GM23338 (cell line): ENCODE measurements around the gene DNAJC15. TPM values are rescaled to one million over a fixed set of nuclear protein-coding genes. Genes with fewer than 3 reads are reported as not detected.
"Not testable (repeated sequence)": the region's sequence is repeated elsewhere in the genome, so short reads cannot be mapped to it uniquely, and the experiment has no call there.

Source experiments
- ATAC-seq: fragments of 200-7000 bp; cut with Tn5 transposase; 3 replicates; pipeline ENCODE4 v1.9.1; 2020
- DNase-seq: peaks from one replicate; pipeline ENCODE4 v3.0.0-alpha.2; 2015; ENCODE audit warnings: low spot score
- H2AFZ ChIP-seq: fragments of 200-600 bp; sonication (generic); 2 replicates; pipeline ENCODE4 v1.8.0; 2016; ENCODE audit warnings: antibody characterized with exemption, mild to moderate bottlenecking, moderate library complexity
- H3F3A ChIP-seq: fragments of 200-600 bp; sonication (generic); replicated peaks from 2 replicates; pipeline ENCODE4 v1.8.0; 2017; ENCODE audit warnings: antibody characterized with exemption, mixed run types, low read depth
- H3K27ac ChIP-seq: fragments of 200-600 bp; sonication (generic); 2 replicates; pipeline ENCODE4 v1.6.1; 2016; ENCODE audit warnings: low read depth
- H3K27me3 ChIP-seq: fragments of 200-600 bp; sonication (generic); 2 replicates; pipeline ENCODE4 v1.8.0; 2016; ENCODE audit warnings: mild to moderate bottlenecking, mixed run types, moderate library complexity; ENCODE audit not compliant: insufficient read depth
- H3K36me3 ChIP-seq: fragments of 200-600 bp; sonication (generic); 2 replicates; pipeline ENCODE4 v1.8.0; 2016; ENCODE audit warnings: mild to moderate bottlenecking; ENCODE audit not compliant: insufficient read depth
- H3K4me1 ChIP-seq: fragments of 200-600 bp; sonication (generic); 2 replicates; pipeline ENCODE4 v1.8.0; 2016; ENCODE audit warnings: mild to moderate bottlenecking, moderate library complexity; ENCODE audit not compliant: insufficient read depth
- H3K4me2 ChIP-seq: fragments of 200-600 bp; sonication (generic); 2 replicates; pipeline ENCODE4 v1.7.1; 2017; ENCODE audit warnings: mixed run types
- H3K4me3 ChIP-seq: fragments of 200-600 bp; sonication (generic); 2 replicates; pipeline ENCODE4 v1.6.1; 2016; ENCODE audit warnings: mixed run types
- H3K79me2 ChIP-seq: fragments of 200-600 bp; sonication (generic); replicated peaks from 2 replicates; pipeline ENCODE4 v1.8.0; 2017; ENCODE audit warnings: mild to moderate bottlenecking; ENCODE audit not compliant: insufficient read depth
- H3K9me2 ChIP-seq: fragments of 200-600 bp; sonication (generic); 2 replicates; pipeline ENCODE4 v1.8.0; 2017; ENCODE audit not compliant: insufficient read depth
- H4K20me1 ChIP-seq: fragments of 200-600 bp; sonication (generic); replicated peaks from 2 replicates; pipeline ENCODE4 v1.8.0; 2017; ENCODE audit warnings: mild to moderate bottlenecking; ENCODE audit not compliant: insufficient read depth
- H3K27ac Mint-ChIP-seq: 2 replicates; pipeline ENCODE4 v1.8.0; 2020; ENCODE audit warnings: inconsistent platforms, mild to moderate bottlenecking, moderate library complexity, mixed read lengths
- H3K27me3 Mint-ChIP-seq: 3 replicates; pipeline ENCODE4 v1.8.0; 2022; ENCODE audit warnings: low read depth, mild to moderate bottlenecking, moderate library complexity, mixed read lengths, inconsistent platforms; ENCODE audit not compliant: insufficient read depth, poor library complexity
- H3K36me3 Mint-ChIP-seq: 3 replicates; pipeline ENCODE4 v1.8.0; 2021; ENCODE audit warnings: low read depth, mild to moderate bottlenecking, inconsistent platforms, moderate library complexity, mixed read lengths
- H3K4me1 Mint-ChIP-seq: 3 replicates; pipeline ENCODE4 v1.8.0; 2020; ENCODE audit warnings: mild to moderate bottlenecking, inconsistent platforms, mixed read lengths
- H3K4me3 Mint-ChIP-seq: 3 replicates; pipeline ENCODE4 v1.8.0; 2021; ENCODE audit warnings: moderate library complexity, mild to moderate bottlenecking, inconsistent platforms, mixed read lengths
- H3K9me3 Mint-ChIP-seq: 3 replicates; pipeline ENCODE4 v1.8.0; 2020; ENCODE audit warnings: moderate library complexity, mild to moderate bottlenecking, inconsistent platforms, mixed read lengths
- CREB1 ChIP-seq: fragments of 250-450 bp; sonication (Bioruptor Pico); IDR thresholded peaks from 2 replicates; pipeline ENCODE4 v1.5.0; 2020; ENCODE audit warnings: low read depth, mild to moderate bottlenecking, moderate library complexity
- EZH2 ChIP-seq: fragments of 200-600 bp; sonication (generic); IDR thresholded peaks from one replicate; pipeline ENCODE4 v1.8.0; 2017; ENCODE audit warnings: antibody characterized with exemption, mild to moderate bottlenecking, low read depth; ENCODE audit not compliant: unreplicated experiment
- EZH2phosphoT487 ChIP-seq: fragments of 200-600 bp; sonication (generic); IDR thresholded peaks from one replicate; pipeline ENCODE4 v1.8.1; 2018; ENCODE audit warnings: antibody characterized with exemption; ENCODE audit not compliant: unreplicated experiment
- JUNB ChIP-seq: IDR thresholded peaks from one replicate; pipeline ENCODE4 v1.6.1; 2016; ENCODE audit warnings: antibody characterized with exemption; ENCODE audit not compliant: unreplicated experiment
- NANOG ChIP-seq: IDR thresholded peaks from 2 replicates; pipeline ENCODE4 v1.6.1; 2016; ENCODE audit warnings: antibody characterized with exemption, borderline replicate concordance
- POLR2AphosphoS5 ChIP-seq: IDR thresholded peaks from 2 replicates; pipeline ENCODE4 v1.6.1; 2016; ENCODE audit warnings: antibody characterized with exemption, low read depth
- ZNF331 ChIP-seq: fragments of 250-450 bp; sonication (Bioruptor Pico); IDR thresholded peaks from 2 replicates; pipeline ENCODE4 v1.5.0; 2020; ENCODE audit warnings: low read depth, mild to moderate bottlenecking, moderate library complexity
- polyA plus RNA-seq: library from polyadenylated mRNA; unstranded; fragments of >200 nt; fragmentation: Nextera tagmentation; extraction: Ambion mirVana; gene quantifications from 2 replicates; pipeline ENCODE4 v1.2.1, GENCODE V29; 2016
- total RNA-seq: library from RNA; depleted of rRNA; stranded (reverse); fragments of >200 nt; shearing (Covaris generic); gene quantifications from 2 replicates; pipeline ENCODE4 v1.2.3, GENCODE V29; 2014
- TF ChIP-seq, protein P1 (sequence below): IDR thresholded peaks from one replicate; pipeline ENCODE4 v1.6.1; 2018; ENCODE audit warnings: antibody characterized with exemption; ENCODE audit not compliant: unreplicated experiment
- TF ChIP-seq, protein P2 (sequence below), 2 experiments: fragments of 200-600 bp in 1 of 2; sonication (generic) in 1 of 2; conservative IDR thresholded peaks; 2 replicates each; pipeline versions ENCODE4 v1.5.1 to v1.6.1; 2016 to 2017; ENCODE audit warnings: antibody characterized with exemption in 2 of 2, low read depth in 2 of 2, mild to moderate bottlenecking in 2 of 2, moderate library complexity in 1 of 2

The DNAJC15 gene
- total and polyA plus RNA-seq, 2 experiments from 2014 or later: 11.4 to 80.4 TPM

DNA sequence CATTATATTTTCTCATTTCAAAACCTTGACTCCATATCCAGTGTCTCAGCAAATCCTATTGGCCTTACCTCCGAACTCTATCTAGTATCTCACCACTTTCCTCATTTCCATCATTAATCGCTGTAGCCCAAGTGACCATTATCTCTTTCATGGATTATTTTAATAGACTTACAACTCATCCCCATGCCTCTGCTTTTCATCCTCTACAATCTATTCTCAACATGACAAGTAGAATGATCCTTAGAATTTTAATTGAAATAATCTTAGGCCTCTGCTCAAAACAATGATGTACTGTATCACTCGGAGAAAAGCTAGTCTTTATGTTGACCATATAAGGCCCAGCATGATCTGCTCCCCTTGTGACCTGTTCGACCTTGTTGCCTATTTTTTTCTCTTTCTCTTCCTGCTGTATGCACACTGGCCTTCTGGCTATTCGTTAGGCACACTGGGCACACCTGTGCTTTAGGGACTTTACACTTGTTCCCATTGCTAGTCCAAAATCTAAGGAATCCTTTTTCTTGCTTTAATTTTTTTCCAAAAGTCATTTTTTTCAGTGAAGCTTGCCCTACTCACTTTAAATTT is 21.4 kb downstream of the DNAJC15 start:
- Histone ChIP-seq H3K79me2 (peaks cover 11% of the 10 kb centered on the region; the same call in 1 of the 2 replicates), H3F3A (no peaks in the 10 kb centered on the region), H3K27ac (no peak overlapping the region), H3K4me1 (peaks cover 12% of the 10 kb centered on the region), H3K27me3 (no peaks in the 10 kb centered on the region), H4K20me1 (no peaks in the 10 kb centered on the region), H3K36me3 (no peaks in the 10 kb centered on the region), H2AFZ (no peak overlapping the region), H3K9me2 (no peaks in the 10 kb centered on the region), H3K4me3 (no peak overlapping the region), H3K4me2 (no peak overlapping the region)
- H3K36me3 Mint-ChIP-seq: peaks cover 7% of the 10 kb centered on the region; the same call in 1 of the 3 replicates
- no peak for ATAC-seq
- H3K4me3 Mint-ChIP-seq: no peak overlapping the region
- no peak overlapping the region for H3K27ac Mint-ChIP-seq
- H3K27me3 Mint-ChIP-seq: no peaks in the 10 kb centered on the region
- peaks cover 21% of the 10 kb centered on the region for H3K4me1 Mint-ChIP-seq
- H3K9me3 Mint-ChIP-seq: no peaks in the 10 kb centered on the region
- TF ChIP-seq, protein P1, sequence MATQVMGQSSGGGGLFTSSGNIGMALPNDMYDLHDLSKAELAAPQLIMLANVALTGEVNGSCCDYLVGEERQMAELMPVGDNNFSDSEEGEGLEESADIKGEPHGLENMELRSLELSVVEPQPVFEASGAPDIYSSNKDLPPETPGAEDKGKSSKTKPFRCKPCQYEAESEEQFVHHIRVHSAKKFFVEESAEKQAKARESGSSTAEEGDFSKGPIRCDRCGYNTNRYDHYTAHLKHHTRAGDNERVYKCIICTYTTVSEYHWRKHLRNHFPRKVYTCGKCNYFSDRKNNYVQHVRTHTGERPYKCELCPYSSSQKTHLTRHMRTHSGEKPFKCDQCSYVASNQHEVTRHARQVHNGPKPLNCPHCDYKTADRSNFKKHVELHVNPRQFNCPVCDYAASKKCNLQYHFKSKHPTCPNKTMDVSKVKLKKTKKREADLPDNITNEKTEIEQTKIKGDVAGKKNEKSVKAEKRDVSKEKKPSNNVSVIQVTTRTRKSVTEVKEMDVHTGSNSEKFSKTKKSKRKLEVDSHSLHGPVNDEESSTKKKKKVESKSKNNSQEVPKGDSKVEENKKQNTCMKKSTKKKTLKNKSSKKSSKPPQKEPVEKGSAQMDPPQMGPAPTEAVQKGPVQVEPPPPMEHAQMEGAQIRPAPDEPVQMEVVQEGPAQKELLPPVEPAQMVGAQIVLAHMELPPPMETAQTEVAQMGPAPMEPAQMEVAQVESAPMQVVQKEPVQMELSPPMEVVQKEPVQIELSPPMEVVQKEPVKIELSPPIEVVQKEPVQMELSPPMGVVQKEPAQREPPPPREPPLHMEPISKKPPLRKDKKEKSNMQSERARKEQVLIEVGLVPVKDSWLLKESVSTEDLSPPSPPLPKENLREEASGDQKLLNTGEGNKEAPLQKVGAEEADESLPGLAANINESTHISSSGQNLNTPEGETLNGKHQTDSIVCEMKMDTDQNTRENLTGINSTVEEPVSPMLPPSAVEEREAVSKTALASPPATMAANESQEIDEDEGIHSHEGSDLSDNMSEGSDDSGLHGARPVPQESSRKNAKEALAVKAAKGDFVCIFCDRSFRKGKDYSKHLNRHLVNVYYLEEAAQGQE: no peak
- TF ChIP-seq POLR2AphosphoS5 (no peak), NANOG (no peak), ZNF331 (CRISPR knock-in tag) (no peak), EZH2phosphoT487 (no peak), CREB1 (CRISPR knock-in tag) (no peak), JUNB (no peak), EZH2 (no peak)
- TF ChIP-seq, protein P2, sequence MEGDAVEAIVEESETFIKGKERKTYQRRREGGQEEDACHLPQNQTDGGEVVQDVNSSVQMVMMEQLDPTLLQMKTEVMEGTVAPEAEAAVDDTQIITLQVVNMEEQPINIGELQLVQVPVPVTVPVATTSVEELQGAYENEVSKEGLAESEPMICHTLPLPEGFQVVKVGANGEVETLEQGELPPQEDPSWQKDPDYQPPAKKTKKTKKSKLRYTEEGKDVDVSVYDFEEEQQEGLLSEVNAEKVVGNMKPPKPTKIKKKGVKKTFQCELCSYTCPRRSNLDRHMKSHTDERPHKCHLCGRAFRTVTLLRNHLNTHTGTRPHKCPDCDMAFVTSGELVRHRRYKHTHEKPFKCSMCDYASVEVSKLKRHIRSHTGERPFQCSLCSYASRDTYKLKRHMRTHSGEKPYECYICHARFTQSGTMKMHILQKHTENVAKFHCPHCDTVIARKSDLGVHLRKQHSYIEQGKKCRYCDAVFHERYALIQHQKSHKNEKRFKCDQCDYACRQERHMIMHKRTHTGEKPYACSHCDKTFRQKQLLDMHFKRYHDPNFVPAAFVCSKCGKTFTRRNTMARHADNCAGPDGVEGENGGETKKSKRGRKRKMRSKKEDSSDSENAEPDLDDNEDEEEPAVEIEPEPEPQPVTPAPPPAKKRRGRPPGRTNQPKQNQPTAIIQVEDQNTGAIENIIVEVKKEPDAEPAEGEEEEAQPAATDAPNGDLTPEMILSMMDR (conservative IDR thresholded peaks at IDR 0.05; ENCODE audit: low read depth in 2 of 2): no peak
- no peak for DNase-seq

DNA sequence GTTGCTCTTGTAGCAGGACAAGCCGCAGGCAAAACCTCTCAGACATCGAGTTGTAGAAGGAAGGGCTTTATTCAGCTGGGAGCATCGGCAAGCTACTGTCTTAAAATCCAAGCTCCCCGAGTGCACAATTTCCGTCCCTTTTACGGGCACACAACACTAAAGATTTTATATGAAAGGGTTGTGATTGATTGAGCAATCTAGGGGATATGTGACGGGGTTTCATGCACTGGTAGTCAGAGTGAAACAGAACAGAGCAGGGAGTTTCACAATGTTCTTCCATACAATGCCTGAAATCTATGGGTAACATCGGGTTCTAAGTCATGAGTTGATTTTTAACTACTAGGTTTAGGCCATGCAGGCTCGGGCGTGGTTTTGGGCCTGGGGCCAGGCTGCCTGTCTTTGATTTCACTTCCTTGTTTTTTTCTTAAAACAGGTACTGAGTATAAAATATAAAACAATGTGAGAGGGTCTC is 22.0 kb downstream of the DNAJC15 start:
- DNase-seq, H3K36me3 ChIP-seq, H3K27ac Mint-ChIP-seq, H3K4me1 ChIP-seq, H3F3A ChIP-seq, H3K27ac ChIP-seq, H2AFZ ChIP-seq, H3K27me3 Mint-ChIP-seq, H3K9me2 ChIP-seq, ATAC-seq, H3K4me3 Mint-ChIP-seq, H3K27me3 ChIP-seq, H3K9me3 Mint-ChIP-seq, H3K4me2 ChIP-seq, H3K4me3 ChIP-seq, H4K20me1 ChIP-seq, H3K36me3 Mint-ChIP-seq: not testable (repeated sequence)
- H3K4me1 Mint-ChIP-seq: peaks cover 17% of the 10 kb centered on the region
- peaks cover 11% of the 10 kb centered on the region; the same call in 1 of the 2 replicates for H3K79me2 ChIP-seq
